ENCODE measurements around the gene ZNF408.

DNA sequence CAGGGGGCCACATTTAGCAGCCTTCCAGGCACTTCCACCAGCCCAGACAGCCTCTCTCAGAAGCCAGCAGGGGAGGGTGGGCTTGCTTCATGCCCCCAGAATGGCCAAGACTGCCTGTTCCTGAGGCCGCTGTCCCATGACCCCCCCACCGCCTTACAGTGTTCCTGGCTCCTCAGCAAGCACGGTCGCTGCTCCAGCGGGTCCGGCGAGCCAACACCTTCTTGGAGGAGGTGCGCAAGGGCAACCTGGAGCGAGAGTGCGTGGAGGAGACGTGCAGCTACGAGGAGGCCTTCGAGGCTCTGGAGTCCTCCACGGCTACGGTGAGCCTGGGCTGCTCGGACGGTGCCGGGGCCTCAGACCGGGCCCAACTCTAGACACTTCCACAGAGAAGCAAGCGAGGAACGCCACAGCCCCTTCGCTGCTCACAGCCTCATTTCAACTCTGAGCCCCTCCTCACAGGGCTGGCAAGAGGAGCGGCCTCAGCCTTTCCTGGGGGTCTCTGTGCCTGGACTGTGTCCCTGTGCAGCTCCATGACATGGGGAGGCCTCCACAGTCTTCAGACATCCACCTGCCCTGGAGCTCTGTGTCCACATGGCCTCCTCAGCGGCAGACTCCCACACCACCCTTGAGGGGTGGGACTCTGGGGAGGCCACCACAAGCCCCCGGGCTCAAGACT is 18.9 kb downstream of the ZNF408 start:
- TF ChIP-seq, protein P1, sequence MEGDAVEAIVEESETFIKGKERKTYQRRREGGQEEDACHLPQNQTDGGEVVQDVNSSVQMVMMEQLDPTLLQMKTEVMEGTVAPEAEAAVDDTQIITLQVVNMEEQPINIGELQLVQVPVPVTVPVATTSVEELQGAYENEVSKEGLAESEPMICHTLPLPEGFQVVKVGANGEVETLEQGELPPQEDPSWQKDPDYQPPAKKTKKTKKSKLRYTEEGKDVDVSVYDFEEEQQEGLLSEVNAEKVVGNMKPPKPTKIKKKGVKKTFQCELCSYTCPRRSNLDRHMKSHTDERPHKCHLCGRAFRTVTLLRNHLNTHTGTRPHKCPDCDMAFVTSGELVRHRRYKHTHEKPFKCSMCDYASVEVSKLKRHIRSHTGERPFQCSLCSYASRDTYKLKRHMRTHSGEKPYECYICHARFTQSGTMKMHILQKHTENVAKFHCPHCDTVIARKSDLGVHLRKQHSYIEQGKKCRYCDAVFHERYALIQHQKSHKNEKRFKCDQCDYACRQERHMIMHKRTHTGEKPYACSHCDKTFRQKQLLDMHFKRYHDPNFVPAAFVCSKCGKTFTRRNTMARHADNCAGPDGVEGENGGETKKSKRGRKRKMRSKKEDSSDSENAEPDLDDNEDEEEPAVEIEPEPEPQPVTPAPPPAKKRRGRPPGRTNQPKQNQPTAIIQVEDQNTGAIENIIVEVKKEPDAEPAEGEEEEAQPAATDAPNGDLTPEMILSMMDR (IDR thresholded peaks at IDR 0.05) = no peak
- no peak for TF ChIP-seq ZFX (IDR thresholded peaks at IDR 0.05; ENCODE audit: borderline replicate concordance)

Data from 22Rv1 (cell line).